Lower leg skin (tissue), 4 donors: ENCODE measurements around the gene NATD1. TPM values are rescaled to one million over a fixed set of nuclear protein-coding genes. Genes with fewer than 3 reads are reported as not detected.
A peak's percentile ranks its signal among the peaks of the same experiment; 100 is the strongest.

ENCODE experiments used
- DNase-seq, 2 donors: peaks; one replicate each; pipeline ENCODE4 v3.0.0-alpha.2; 2019; ENCODE audit warnings: low spot score in 2 of 2
- H3K4me3 ChIP-seq: fragments of 200-600 bp; sonication (generic); 2 replicates; pipeline ENCODE4 v1.5.1; 2017; ENCODE audit warnings: mild to moderate bottlenecking, low read depth; ENCODE audit not compliant: poor library complexity, severe bottlenecking
- POLR2A ChIP-seq, 2 donors: fragments of 450-650 bp; IDR thresholded peaks; one replicate each; pipeline ENCODE4 v1.6.1; 2016 to 2017; ENCODE audit warnings: antibody characterized with exemption in 2 of 2, mild to moderate bottlenecking in 1 of 2, moderate library complexity in 1 of 2
- WGBS, 2 donors: methylation state at CpG; one replicate each; pipeline ENCODE4 v1.1.5; 2018; 5-methylcytosine and 5-hydroxymethylcytosine counted together
- intact Hi-C: fragments of 100-400 bp; cut with DNase I; formaldehyde crosslinking; loops from one replicate; pipeline ENCODE4 v1.15.0; 2023; ENCODE audit warnings: low total_unique reads
- total RNA-seq, 4 donors: library from RNA; depleted of rRNA; stranded (reverse); fragments of >200 nt; gene quantifications; one replicate each; pipeline ENCODE4 v1.1.0, GENCODE V29; 2016
- TF ChIP-seq, protein P1 (sequence below), 3 donors: fragments of 450-650 bp; IDR thresholded peaks; one replicate each; pipeline ENCODE4 v1.5.1; 2016; ENCODE audit warnings: antibody characterized with exemption in 3 of 3, mild to moderate bottlenecking in 3 of 3, moderate library complexity in 2 of 3

The NATD1 gene
- total RNA-seq, 4 donors from 2014 or later: 12.3 to 18.8 (median 16.0) TPM

DNA sequence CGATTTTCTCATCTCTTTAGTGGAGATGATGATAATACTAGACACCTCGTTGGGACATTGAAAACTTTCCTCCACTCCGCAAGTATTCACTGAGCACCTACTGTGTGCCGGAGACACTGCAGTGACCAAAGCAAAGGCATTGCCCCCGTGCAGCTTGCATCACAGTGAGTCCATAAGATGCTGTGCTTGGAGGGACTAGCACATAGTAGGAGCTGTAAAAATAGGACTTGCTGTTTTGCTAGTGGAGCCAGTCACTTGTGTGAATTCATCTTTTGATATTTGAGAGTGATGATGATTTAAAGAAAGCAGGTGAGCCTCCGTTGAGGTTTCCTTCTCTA, 26.0 kb upstream of the NATD1 start:
- no peak overlapping the region for H3K4me3 ChIP-seq
- no peak for DNase-seq
- intact Hi-C loops: no loop called here
- no peak for TF ChIP-seq POLR2A (IDR thresholded peaks at IDR 0.05)
- TF ChIP-seq, protein P1, sequence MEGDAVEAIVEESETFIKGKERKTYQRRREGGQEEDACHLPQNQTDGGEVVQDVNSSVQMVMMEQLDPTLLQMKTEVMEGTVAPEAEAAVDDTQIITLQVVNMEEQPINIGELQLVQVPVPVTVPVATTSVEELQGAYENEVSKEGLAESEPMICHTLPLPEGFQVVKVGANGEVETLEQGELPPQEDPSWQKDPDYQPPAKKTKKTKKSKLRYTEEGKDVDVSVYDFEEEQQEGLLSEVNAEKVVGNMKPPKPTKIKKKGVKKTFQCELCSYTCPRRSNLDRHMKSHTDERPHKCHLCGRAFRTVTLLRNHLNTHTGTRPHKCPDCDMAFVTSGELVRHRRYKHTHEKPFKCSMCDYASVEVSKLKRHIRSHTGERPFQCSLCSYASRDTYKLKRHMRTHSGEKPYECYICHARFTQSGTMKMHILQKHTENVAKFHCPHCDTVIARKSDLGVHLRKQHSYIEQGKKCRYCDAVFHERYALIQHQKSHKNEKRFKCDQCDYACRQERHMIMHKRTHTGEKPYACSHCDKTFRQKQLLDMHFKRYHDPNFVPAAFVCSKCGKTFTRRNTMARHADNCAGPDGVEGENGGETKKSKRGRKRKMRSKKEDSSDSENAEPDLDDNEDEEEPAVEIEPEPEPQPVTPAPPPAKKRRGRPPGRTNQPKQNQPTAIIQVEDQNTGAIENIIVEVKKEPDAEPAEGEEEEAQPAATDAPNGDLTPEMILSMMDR (IDR thresholded peaks at IDR 0.05): no peak
- 77 to 81% methylated on average over 6 of the region's 6 CpGs for WGBS, 2 donors

DNA sequence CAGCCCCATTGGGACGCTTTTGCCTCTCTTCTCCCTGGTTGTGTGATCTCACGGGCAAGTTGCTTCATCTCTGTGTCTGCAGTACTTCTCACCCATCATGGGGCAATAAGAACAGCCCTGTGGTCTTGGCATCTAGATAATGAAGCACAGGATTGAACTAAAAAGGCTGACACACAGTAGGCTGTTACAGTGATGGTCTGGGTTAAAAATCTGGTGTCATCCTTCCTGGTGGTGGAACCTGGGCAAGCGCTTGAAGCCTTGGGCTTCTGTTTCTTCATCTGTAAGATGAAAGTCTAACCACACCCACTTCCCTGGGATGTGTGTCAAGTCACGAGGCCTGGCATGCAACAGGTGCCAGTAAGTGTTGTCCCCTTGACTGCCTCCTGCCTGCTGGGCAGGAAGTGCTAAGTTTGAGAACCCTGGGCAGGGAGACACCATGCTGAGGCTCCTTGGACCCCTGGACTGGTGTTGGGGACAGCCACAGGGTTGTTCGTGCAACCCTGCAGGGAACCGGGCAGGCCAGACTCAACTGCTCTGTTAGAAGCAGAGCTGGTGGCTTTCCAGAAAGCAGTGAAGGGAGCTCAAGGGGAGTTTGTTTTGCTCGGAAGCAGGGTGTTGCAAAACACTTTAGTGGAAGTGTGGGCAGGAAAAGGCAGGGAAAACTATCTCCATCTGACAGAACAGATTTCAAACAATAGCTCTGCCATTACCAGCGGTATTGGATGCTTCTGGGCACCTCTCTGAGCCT, 25.4 kb upstream of the NATD1 start:
- 49 to 50% methylated on average over 8 of the region's 8 CpGs for WGBS, 2 donors
- H3K4me3 ChIP-seq: no peak overlapping the region
- TF ChIP-seq, protein P1 (IDR thresholded peaks at IDR 0.05): no peak
- no peak for TF ChIP-seq POLR2A (IDR thresholded peaks at IDR 0.05)
- intact Hi-C loops: no loop called here
- peak; percentile 75 to 93 for DNase-seq

DNA sequence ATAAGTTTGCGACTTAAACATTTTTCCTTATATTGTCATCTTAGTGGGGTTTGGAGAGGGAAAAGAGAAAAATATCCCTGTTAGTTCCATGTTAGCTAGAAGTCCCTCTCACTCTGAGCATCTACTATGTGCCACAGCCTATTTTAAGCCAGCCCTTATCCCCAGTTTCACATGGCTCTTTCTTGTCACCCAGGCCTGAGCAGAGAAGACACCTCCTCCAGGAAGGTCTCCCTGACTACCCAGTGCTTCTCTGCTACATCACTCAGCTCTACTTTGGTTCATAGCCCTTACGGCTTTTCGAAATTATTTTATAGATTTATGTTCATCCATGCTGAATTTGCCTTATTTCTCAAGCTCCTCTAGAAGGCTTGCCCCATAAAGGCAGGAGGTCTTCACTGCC, 24.1 kb upstream of the NATD1 start:
- intact Hi-C loops: no loop called here
- no peak for TF ChIP-seq POLR2A (IDR thresholded peaks at IDR 0.05)
- TF ChIP-seq, protein P1 (IDR thresholded peaks at IDR 0.05): no peak
- no peak for DNase-seq
- no peak overlapping the region for H3K4me3 ChIP-seq
- 95 to 98% methylated on average over 3 of the region's 3 CpGs for WGBS, 2 donors

DNA sequence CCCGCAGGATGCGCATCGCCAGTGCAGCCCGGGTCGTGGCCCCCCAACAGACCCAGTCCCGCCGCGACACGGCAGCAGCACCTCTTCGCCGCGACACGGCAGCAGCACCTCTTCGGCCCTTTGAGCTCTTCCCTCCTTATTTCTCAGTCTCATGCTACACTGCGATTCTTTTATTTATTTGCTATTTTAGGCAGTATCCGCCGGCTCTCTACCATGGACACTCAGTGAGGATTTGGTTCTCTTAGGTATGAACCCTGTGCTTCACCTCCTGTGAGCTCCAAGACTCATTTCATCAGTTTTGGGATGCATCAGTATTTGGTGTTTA, 23.0 kb upstream of the NATD1 start:
- TF ChIP-seq, protein P1 (IDR thresholded peaks at IDR 0.05): no peak
- no peak for TF ChIP-seq POLR2A (IDR thresholded peaks at IDR 0.05)
- 15 to 19% methylated on average over 16 to 17 of the region's 17 CpGs for WGBS, 2 donors
- intact Hi-C loops: no loop called here
- DNase-seq: no peak
- H3K4me3 ChIP-seq: peak overlapping the region; percentile 14

DNA sequence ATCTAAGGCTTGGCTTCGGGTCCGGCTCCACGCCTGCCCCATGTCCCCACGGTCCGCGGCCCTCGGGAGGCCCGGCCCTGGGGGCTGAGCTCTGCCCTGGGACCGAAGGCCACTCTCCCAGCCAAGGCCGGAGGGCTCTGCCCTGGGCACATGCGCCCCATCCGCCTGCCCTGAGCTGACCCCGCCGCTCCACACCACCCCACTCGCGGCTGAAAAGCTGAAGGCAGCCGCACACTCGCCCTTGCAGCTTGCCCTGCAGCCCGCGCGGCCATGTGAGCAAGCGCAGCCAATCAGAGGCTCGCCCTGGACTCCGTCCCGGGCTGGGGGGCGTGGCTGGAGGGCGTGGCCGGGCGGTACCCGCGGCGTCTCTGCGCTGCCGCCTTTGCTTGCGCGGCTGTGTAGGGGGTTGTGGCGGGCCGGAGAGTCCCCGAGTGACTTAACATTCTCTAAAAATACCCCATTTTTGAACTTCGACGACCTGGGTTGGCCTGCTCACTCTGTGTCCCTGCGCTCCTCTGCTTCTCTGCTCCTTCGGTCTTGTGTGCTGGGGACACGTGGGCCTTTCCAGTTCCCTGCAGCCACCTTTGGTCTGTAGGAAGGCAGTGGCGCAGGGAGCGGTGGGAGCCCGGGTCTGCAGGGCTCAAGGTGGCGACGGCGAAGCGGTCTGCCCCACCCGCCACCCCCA, 22.5 kb upstream of the NATD1 start:
- 1% methylated on average over 26 to 43 of the region's 52 CpGs for WGBS, 2 donors
- TF ChIP-seq, protein P1 (IDR thresholded peaks at IDR 0.05): no peak
- TF ChIP-seq POLR2A (IDR thresholded peaks at IDR 0.05): no peak
- peak overlapping the region; percentile 31 for H3K4me3 ChIP-seq
- intact Hi-C loops: no loop called here
- peak; percentile 91 to 99 for DNase-seq
